HUDEP-2 (cell line): ENCODE measurements around the gene COMMD10.

Source experiments
- DNase-seq, 76 experiments: peaks; one replicate each; lab custom pipeline; 2025; ENCODE audit not compliant: unreplicated experiment in 76 of 76; lab: John Stamatoyannopoulos, UW

The COMMD10 gene

DNA sequence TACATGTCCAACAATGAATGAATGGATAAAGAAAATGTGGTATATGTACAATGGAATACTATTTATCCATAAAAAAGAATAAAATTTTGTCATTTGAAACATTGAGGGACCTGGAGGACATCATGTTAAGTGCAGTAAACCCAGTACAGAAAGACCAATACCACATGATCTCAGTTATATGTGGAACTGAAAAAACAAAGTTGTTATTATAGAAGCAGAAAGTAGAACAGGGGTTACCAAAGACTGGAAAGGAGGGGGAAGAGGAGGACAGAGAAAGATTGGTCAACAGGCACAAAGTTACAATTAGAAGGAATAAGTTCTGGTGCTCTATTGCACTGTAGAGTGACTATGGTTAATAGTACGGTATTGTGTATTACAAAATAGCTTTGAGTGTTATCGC, 256.0 kb downstream of the COMMD10 start:
- no peak for DNase-seq
